Activated T-cell treated with anti-CD3 and anti-CD28 coated beads for 24 hours (primary cell): ENCODE data around the gene ZNF345.
A peak's percentile ranks its signal among the peaks of the same experiment; 100 is the strongest.

ENCODE experiments used
- DNase-seq: peaks from one replicate; pipeline ENCODE4 v3.0.0-alpha.2; 2020; ENCODE audit warnings: low read depth

Gene ZNF345

GRCh38 chr19:36850559-36851442 lies at the start of gene ZNF345:
Gene ZNF345, plus strand, starts transcription at chr19:36850876. Its CDS starts 25,955 bp downstream, at chr19:36876831.
- DNase-seq, result peak; percentile 79

- no peak for DNase-seq
Observed at GRCh38 chr19:36805364-36805763, 45.3 kb upstream of the ZNF345 start.

GRCh38 chr19:36807029-36807428 lies 43.6 kb upstream of the ZNF345 start:
- DNase-seq, result no peak

GRCh38 chr19:36819130-36819630 lies 31.5 kb upstream of the ZNF345 start:
- no peak for DNase-seq

GRCh38 chr19:36821758-36822157 lies 28.9 kb upstream of the ZNF345 start:
- no peak for DNase-seq

GRCh38 chr19:36833430-36833829 lies 17.2 kb upstream of the ZNF345 start:
- DNase-seq, result no peak

GRCh38 chr19:36837176-36837905 lies 13.3 kb upstream of the ZNF345 start:
- DNase-seq, result no peak

GRCh38 chr19:36837906-36838783 lies 12.5 kb upstream of the ZNF345 start, which contains the start of gene ZNF790:
Gene ZNF790, minus strand, starts transcription at chr19:36838387. Its CDS starts 12,768 bp downstream, at chr19:36825619.
- DNase-seq, result peak; percentile 79

GRCh38 chr19:36838784-36839324 lies 11.8 kb upstream of the ZNF345 start:
- DNase-seq, result no peak

GRCh38 chr19:36847968-36848367 lies 2.7 kb upstream of the ZNF345 start:
- no peak for DNase-seq

- DNase-seq, result peak; percentile 83
Observed at GRCh38 chr19:36849701-36850558, 746 bp upstream of the ZNF345 start.

GRCh38 chr19:36851898-36852297 lies 1.2 kb downstream of the ZNF345 start:
- no peak for DNase-seq

- DNase-seq, result no peak
Observed at GRCh38 chr19:36876993-36877938, 26.6 kb downstream of the ZNF345 start.

- DNase-seq, result no peak
Observed at GRCh38 chr19:36891768-36892357, 41.2 kb downstream of the ZNF345 start.

- no peak for DNase-seq
Observed at GRCh38 chr19:36894849-36895383, 44.2 kb downstream of the ZNF345 start.

- no peak for DNase-seq
Observed at GRCh38 chr19:36898422-36898821, 47.7 kb downstream of the ZNF345 start.

GRCh38 chr19:36915992-36916830 lies 65.5 kb downstream of the ZNF345 start, which contains the start of the genes ZNF568 and ZNF829:
Gene ZNF568, plus strand, starts transcription at chr19:36916332. Its CDS starts 6,439 bp downstream, at chr19:36922771.
Gene ZNF829, minus strand, starts transcription at chr19:36916291. Its CDS starts 1,124 bp downstream, at chr19:36915167.
- peak; percentile 88 for DNase-seq
